GM12878 (cell line): ENCODE measurements around the gene ARID5B. TPM values are rescaled to one million over a fixed set of nuclear protein-coding genes. Genes with fewer than 3 reads are reported as not detected.

Experiments used
- CBFB ChIP-seq: IDR thresholded peaks from 2 replicates; pipeline ENCODE4 v1.6.1; 2016; ENCODE audit warnings: antibody characterized with exemption, low read depth
- FOS ChIP-seq: IDR thresholded peaks from 3 replicates; pipeline ENCODE4 v1.6.1; 2011; ENCODE audit warnings: borderline replicate concordance; ENCODE audit not compliant: insufficient read length; ENCODE audit errors: extremely low read depth
- IRF3 ChIP-seq: fragments of 450-650 bp; IDR thresholded peaks from 2 replicates; pipeline ENCODE4 v1.6.1; 2014; ENCODE audit warnings: mild to moderate bottlenecking
- KAT2A ChIP-seq: conservative IDR thresholded peaks from 2 replicates; pipeline ENCODE4 v1.6.1; 2011; ENCODE audit warnings: low read depth, low read length; ENCODE audit not compliant: control insufficient read depth
- MYC ChIP-seq: IDR thresholded peaks from 2 replicates; pipeline ENCODE4 v1.6.1; 2011; ENCODE audit warnings: mild to moderate bottlenecking, low read length, moderate library complexity, inconsistent platforms; ENCODE audit not compliant: insufficient read depth, insufficient replicate concordance, insufficient read length, severe bottlenecking
- ZBTB11 ChIP-seq: fragments of 450-650 bp; formaldehyde crosslinking; IDR thresholded peaks from 2 replicates; pipeline ENCODE4 v1.5.0; 2022; ENCODE audit warnings: mild to moderate bottlenecking, missing genetic modification characterization
- ZBTB40 ChIP-seq: fragments of 450-650 bp; IDR thresholded peaks from 2 replicates; pipeline ENCODE4 v1.6.1; 2016; ENCODE audit warnings: mild to moderate bottlenecking, moderate library complexity, borderline replicate concordance
- polyA plus RNA-seq, 11 experiments: library from polyadenylated mRNA; depleted of rRNA in 4 of 11; unstranded in 6 of 11; stranded (reverse) in 5 of 11; fragments of >200 nt; fragmentation: Nextera tagmentation in 4 of 11; fragmentation: Illumina TruSeq in 1 of 11; extraction: Ambion mirVana in 4 of 11; extraction: Trizol in 1 of 11; gene quantifications; 1 replicate in 1 of 11; 2 replicates in 10 of 11; pipeline versions ENCODE4 v1.2.1 to v1.2.3, GENCODE V29; 2011 to 2016; ENCODE audit warnings: inconsistent platforms in 2 of 11, missing spikeins in 2 of 11, low read depth in 1 of 11
- total RNA-seq, 4 experiments: library from RNA; depleted of rRNA in 3 of 4; stranded (reverse); fragments of >200 nt in 3 of 4; fragmentation: Illumina TruSeq in 1 of 4; extraction: Trizol in 1 of 4; gene quantifications; 2 replicates each; pipeline versions ENCODE4 v1.2.1 to v1.2.3, GENCODE V29; 2013 to 2021

Gene ARID5B
- total and polyA plus RNA-seq, 10 of the 15 experiments (the other 5 are each of a cell fraction or from before 2014, with no cell fraction given) = 2.7 to 8.5 (median 6.1) TPM

DNA sequence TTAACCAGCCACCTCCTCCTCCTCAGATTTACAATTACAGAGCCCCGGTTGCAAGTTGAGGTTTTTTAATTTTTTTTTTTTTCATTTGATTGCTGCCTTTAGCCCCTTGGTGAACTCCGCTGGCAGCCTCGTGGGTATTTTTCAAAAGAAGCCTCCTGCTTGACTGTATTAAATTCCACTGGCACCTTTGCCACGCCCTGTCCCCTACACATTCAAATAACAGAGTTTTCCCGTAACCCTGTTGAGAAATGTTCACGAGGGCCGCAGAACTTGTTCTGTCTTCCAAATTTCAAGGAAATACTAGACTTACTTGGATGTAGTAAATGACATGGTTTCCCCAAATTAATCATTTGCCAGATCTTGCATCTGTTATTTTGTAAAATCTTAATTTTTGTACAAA, 167.0 kb downstream of the ARID5B start (continued):
- no peak for TF ChIP-seq ZBTB40
- TF ChIP-seq KAT2A = no peak
- no peak for TF ChIP-seq CBFB
- no peak for TF ChIP-seq ZBTB11
- no peak for TF ChIP-seq FOS
- TF ChIP-seq IRF3 = no peak
- no peak for TF ChIP-seq MYC
